PC-3 (cell line): ENCODE measurements around the gene EHHADH.

Experiments used
- CTCF ChIP-seq: fragments of 300-600 bp; sonication (generic); conservative IDR thresholded peaks from 2 replicates; pipeline ENCODE4 v1.5.1; 2017; ENCODE audit warnings: antibody characterized with exemption, low read depth, mild to moderate bottlenecking, low read length
- EZH2phosphoT487 ChIP-seq: fragments of 300-600 bp; sonication (generic); IDR thresholded peaks from 2 replicates; pipeline ENCODE4 v1.6.1; 2018; ENCODE audit warnings: mild to moderate bottlenecking, antibody characterized with exemption, low read length, borderline replicate concordance

DNA sequence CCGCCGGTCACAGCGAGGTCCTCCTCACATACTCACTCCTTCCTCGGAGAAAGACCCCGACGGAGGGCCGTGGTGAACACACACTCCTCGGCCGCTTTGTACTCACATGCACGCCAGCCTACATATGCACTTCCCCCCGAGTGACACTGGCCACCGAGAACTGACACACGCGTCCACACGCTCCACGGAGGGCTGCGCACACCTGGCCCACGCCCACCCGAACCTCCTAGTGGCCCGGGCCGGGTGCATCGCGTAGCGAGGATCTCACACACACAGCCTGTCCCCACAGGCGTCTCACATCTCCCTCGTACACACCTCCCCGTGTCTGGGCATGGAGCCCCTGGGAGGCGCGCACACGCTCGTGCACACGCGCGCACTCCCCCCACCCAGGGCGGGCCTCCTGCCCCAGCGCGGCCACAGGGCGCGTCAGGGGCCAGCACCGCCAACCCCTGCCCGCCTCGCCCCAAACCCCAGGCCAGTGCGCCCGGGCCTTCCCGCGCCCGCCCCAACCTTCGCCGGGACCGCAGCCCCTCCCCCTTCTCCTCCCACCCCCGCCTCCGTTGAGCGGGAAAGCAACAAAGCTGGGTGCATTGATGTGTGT, 100.6 kb downstream of the EHHADH start:
- TF ChIP-seq CTCF (no peak), EZH2phosphoT487 (peak; percentile 52; the same call in 1 of the 2 replicates)
